Right lobe of liver (tissue), 4 donors: ENCODE measurements around the gene ATG7.

Experiments
- POLR2A ChIP-seq: fragments of 450-650 bp; IDR thresholded peaks from one replicate; pipeline ENCODE4 v1.6.1; 2017; ENCODE audit warnings: antibody characterized with exemption, mild to moderate bottlenecking
- TF ChIP-seq, protein P1 (sequence below), 4 donors: fragments of 200-600 bp in 3 of 4; fragments of 450-650 bp in 1 of 4; IDR thresholded peaks; one replicate each; pipeline versions ENCODE4 v1.5.1 to v1.8.0; 2016 to 2022; ENCODE audit warnings: antibody characterized with exemption in 4 of 4, mild to moderate bottlenecking in 2 of 4
- donor health status: DM: no; HTN: no; CAD: no.
- donor health status: DM: no; HTN: no; CAD: no.
- donor health status: DM: no; HTN: yes; CAD: no.

- TF ChIP-seq, protein P1, sequence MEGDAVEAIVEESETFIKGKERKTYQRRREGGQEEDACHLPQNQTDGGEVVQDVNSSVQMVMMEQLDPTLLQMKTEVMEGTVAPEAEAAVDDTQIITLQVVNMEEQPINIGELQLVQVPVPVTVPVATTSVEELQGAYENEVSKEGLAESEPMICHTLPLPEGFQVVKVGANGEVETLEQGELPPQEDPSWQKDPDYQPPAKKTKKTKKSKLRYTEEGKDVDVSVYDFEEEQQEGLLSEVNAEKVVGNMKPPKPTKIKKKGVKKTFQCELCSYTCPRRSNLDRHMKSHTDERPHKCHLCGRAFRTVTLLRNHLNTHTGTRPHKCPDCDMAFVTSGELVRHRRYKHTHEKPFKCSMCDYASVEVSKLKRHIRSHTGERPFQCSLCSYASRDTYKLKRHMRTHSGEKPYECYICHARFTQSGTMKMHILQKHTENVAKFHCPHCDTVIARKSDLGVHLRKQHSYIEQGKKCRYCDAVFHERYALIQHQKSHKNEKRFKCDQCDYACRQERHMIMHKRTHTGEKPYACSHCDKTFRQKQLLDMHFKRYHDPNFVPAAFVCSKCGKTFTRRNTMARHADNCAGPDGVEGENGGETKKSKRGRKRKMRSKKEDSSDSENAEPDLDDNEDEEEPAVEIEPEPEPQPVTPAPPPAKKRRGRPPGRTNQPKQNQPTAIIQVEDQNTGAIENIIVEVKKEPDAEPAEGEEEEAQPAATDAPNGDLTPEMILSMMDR (IDR thresholded peaks at IDR 0.05): no peak
- TF ChIP-seq POLR2A: no peak
These were observed 238.2 kb downstream of the ATG7 start for GRCh38 chr3:11510356-11510755.
